H1 (cell line): ENCODE data around the gene LARP4B. TPM values are rescaled to one million over a fixed set of nuclear protein-coding genes. Genes with fewer than 3 reads are reported as not detected.

Experiments used
- CTCF ChIA-PET: fragments of 300-600 bp; sonication (Branson Sonifier 250); formaldehyde crosslinking; loops from one replicate; lab custom pipeline; 2021; ENCODE audit not compliant: partially characterized antibody; lab: Charles Lee
- POLR2A ChIA-PET: fragments of 300-600 bp; sonication (Branson Sonifier 250); formaldehyde crosslinking; loops from one replicate; lab custom pipeline; 2021; ENCODE audit warnings: inconsistent platforms; ENCODE audit not compliant: partially characterized antibody; lab: Charles Lee
- DNase-seq, 2 experiments: peaks; one replicate each; pipeline versions ENCODE4 v3.0.0 to v3.0.0-alpha.2; 2010 to 2022; ENCODE audit warnings: low spot score in 2 of 2, low read depth in 1 of 2, mixed read lengths in 1 of 2
- FAIRE-seq: peaks from 2 replicates; lab custom pipeline; 2011; peaks lifted over from hg19 to GRCh38; lab: Jason Lieb, UNC
- H2AFZ ChIP-seq: 2 replicates; pipeline ENCODE4 v1.8.1; 2012; ENCODE audit warnings: low read length, inconsistent platforms
- H2AK5ac ChIP-seq: 2 replicates; pipeline ENCODE4 v1.6.1; 2013; ENCODE audit warnings: low read depth, low read length
- H2BK120ac ChIP-seq: replicated peaks from 2 replicates; pipeline ENCODE3; 2013; ENCODE audit warnings: low read depth, low read length, inconsistent platforms
- H2BK12ac ChIP-seq: 2 replicates; pipeline ENCODE4 v1.6.1; 2013; ENCODE audit warnings: low read depth, low read length
- H2BK15ac ChIP-seq: 2 replicates; pipeline ENCODE4 v1.6.1; 2013; ENCODE audit warnings: low read length
- H2BK20ac ChIP-seq: 2 replicates; pipeline ENCODE4 v1.6.1; 2013; ENCODE audit warnings: low read length
- H2BK5ac ChIP-seq: 2 replicates; pipeline ENCODE4 v1.6.1; 2013; ENCODE audit warnings: low read depth, low read length
- H3K14ac ChIP-seq: 2 replicates; pipeline ENCODE4 v1.6.1; 2013; ENCODE audit warnings: inconsistent platforms; ENCODE audit not compliant: insufficient read length
- H3K18ac ChIP-seq: 2 replicates; pipeline ENCODE4 v1.6.1; 2013; ENCODE audit warnings: low read length; ENCODE audit errors: extremely low read depth
- H3K23ac ChIP-seq: 2 replicates; pipeline ENCODE4 v1.6.1; 2013; ENCODE audit warnings: inconsistent platforms; ENCODE audit not compliant: insufficient read length
- H3K23me2 ChIP-seq: 2 replicates; pipeline ENCODE4 v1.6.1; 2013; ENCODE audit warnings: low read depth, low read length
- H3K27ac ChIP-seq: 2 replicates; pipeline ENCODE4 v1.6.1; 2011; ENCODE audit warnings: low read depth, low read length, inconsistent platforms
- H3K27me3 ChIP-seq, 4 experiments: replicated peaks in 1 of 4; 1 replicate in 1 of 4; 2 replicates in 3 of 4; pipeline versions ENCODE4 v1.6.1 to v1.8.1; 2011 to 2013; ENCODE audit warnings: low read length in 3 of 4, mild to moderate bottlenecking in 3 of 4, inconsistent platforms in 2 of 4, mixed read lengths in 2 of 4, moderate library complexity in 1 of 4; ENCODE audit not compliant: control insufficient read depth in 3 of 4, insufficient read depth in 3 of 4; ENCODE audit errors: extremely low read depth in 1 of 4
- H3K36me3 ChIP-seq, 4 experiments: 2 replicates each; pipeline versions ENCODE4 v1.6.1 to v1.8.1; 2011 to 2013; ENCODE audit warnings: mild to moderate bottlenecking in 4 of 4, low read length in 3 of 4, moderate library complexity in 2 of 4, control low read depth in 1 of 4, inconsistent platforms in 1 of 4; ENCODE audit not compliant: insufficient read depth in 4 of 4, control insufficient read depth in 2 of 4
- H3K4ac ChIP-seq: replicated peaks from 2 replicates; pipeline ENCODE3; 2013; ENCODE audit warnings: low read length, low read depth, mixed read lengths, inconsistent platforms; ENCODE audit not compliant: insufficient read length
- H3K4me1 ChIP-seq, 4 experiments: replicated peaks in 1 of 4; 1 replicate in 1 of 4; 2 replicates in 3 of 4; pipeline versions ENCODE4 v1.6.1 to v1.8.1; 2011 to 2013; ENCODE audit warnings: low read length in 3 of 4, inconsistent platforms in 2 of 4, mixed read lengths in 1 of 4; ENCODE audit not compliant: insufficient read depth in 4 of 4, control insufficient read depth in 3 of 4
- H3K4me2 ChIP-seq, 2 experiments: 2 replicates each; pipeline versions ENCODE4 v1.6.1 to v1.8.1; 2011 to 2013; ENCODE audit warnings: low read depth in 2 of 2, low read length in 2 of 2, control low read depth in 1 of 2, inconsistent platforms in 1 of 2, mild to moderate bottlenecking in 1 of 2; ENCODE audit not compliant: insufficient read depth in 1 of 2
- H3K4me3 ChIP-seq, 4 experiments: fragments of 200-600, 300-600 bp in 1 of 4; sonication (generic), shearing (Covaris generic), sonication (Bioruptor Twin) in 1 of 4; 2 replicates each; pipeline versions ENCODE4 v1.5.1 to v1.8.1; 2011 to 2016; ENCODE audit warnings: low read length in 4 of 4, low read depth in 3 of 4, control low read depth in 2 of 4, inconsistent platforms in 2 of 4, mild to moderate bottlenecking in 2 of 4, mixed read lengths in 1 of 4, moderate library complexity in 1 of 4; ENCODE audit not compliant: insufficient read depth in 2 of 4; ENCODE audit errors: extremely low read depth in 1 of 4
- H3K56ac ChIP-seq: replicated peaks from 2 replicates; pipeline ENCODE3; 2013; ENCODE audit warnings: low read depth, mild to moderate bottlenecking, mixed read lengths, low read length, inconsistent platforms; ENCODE audit not compliant: insufficient read length
- H3K79me1 ChIP-seq: 2 replicates; pipeline ENCODE4 v1.6.1; 2013; ENCODE audit warnings: low read depth, low read length, control low read depth
- H3K79me2 ChIP-seq, 2 experiments: 2 replicates each; pipeline versions ENCODE4 v1.6.1 to v1.8.1; 2012 to 2013; ENCODE audit warnings: low read length in 2 of 2, mild to moderate bottlenecking in 2 of 2, inconsistent platforms in 1 of 2; ENCODE audit not compliant: insufficient read depth in 2 of 2, control insufficient read depth in 1 of 2
- H3K9ac ChIP-seq, 4 experiments: replicated peaks in 1 of 4; 1 replicate in 1 of 4; 2 replicates in 3 of 4; pipeline versions ENCODE4 v1.6.1 to v1.8.1; 2011 to 2013; ENCODE audit warnings: low read depth in 3 of 4, low read length in 3 of 4, control low read depth in 2 of 4, mild to moderate bottlenecking in 2 of 4, moderate library complexity in 2 of 4, inconsistent platforms in 1 of 4; ENCODE audit errors: extremely low read depth in 1 of 4
- H3K9me3 ChIP-seq, 2 experiments: 2 replicates each; pipeline versions ENCODE4 v1.6.1 to v1.8.1; 2012 to 2013; ENCODE audit warnings: mild to moderate bottlenecking in 2 of 2, moderate library complexity in 2 of 2, control low read depth in 1 of 2, inconsistent platforms in 1 of 2, low read depth in 1 of 2, low read length in 1 of 2, mixed read lengths in 1 of 2; ENCODE audit not compliant: insufficient read depth in 2 of 2
- H4K20me1 ChIP-seq, 2 experiments: replicated peaks in 1 of 2; 2 replicates each; pipeline versions ENCODE3 to v1.8.1; 2011 to 2013; ENCODE audit warnings: inconsistent platforms in 2 of 2, low read length in 2 of 2, mild to moderate bottlenecking in 1 of 2; ENCODE audit not compliant: insufficient read depth in 2 of 2, control insufficient read depth in 1 of 2
- H4K5ac ChIP-seq: 2 replicates; pipeline ENCODE4 v1.6.1; 2013; ENCODE audit warnings: low read length, low read depth, mixed read lengths, inconsistent platforms; ENCODE audit not compliant: insufficient read length
- H4K8ac ChIP-seq: 2 replicates; pipeline ENCODE4 v1.8.0; 2013; ENCODE audit warnings: mild to moderate bottlenecking, moderate library complexity, low read length, inconsistent platforms; ENCODE audit not compliant: insufficient read depth; ENCODE audit errors: extremely low read depth
- H4K91ac ChIP-seq: replicated peaks from 2 replicates; pipeline ENCODE3; 2013; ENCODE audit warnings: low read length, mixed read lengths, inconsistent platforms; ENCODE audit not compliant: insufficient read length
- ATF3 ChIP-seq: IDR thresholded peaks from 2 replicates; pipeline ENCODE4 v1.6.1; 2011; ENCODE audit warnings: low read depth, mild to moderate bottlenecking, low read length; ENCODE audit not compliant: insufficient read depth
- BACH1 ChIP-seq: IDR thresholded peaks from 2 replicates; pipeline ENCODE4 v1.6.1; 2012; ENCODE audit warnings: low read length, improper control_type of control experiment
- CBX5 ChIP-seq: fragments of 300-800, 300-1000 bp; sonication (generic); IDR thresholded peaks from 2 replicates; pipeline ENCODE4 v1.7.1; 2016; ENCODE audit warnings: antibody characterized with exemption, low read length, low read depth
- CEBPB ChIP-seq: IDR thresholded peaks from 2 replicates; pipeline ENCODE4 v1.6.1; 2012; ENCODE audit warnings: low read depth, low read length
- CHD1 ChIP-seq: IDR thresholded peaks from 2 replicates; pipeline ENCODE4 v1.6.1; 2012; ENCODE audit warnings: low read depth, low read length, improper control_type of control experiment
- CTCF ChIP-seq, 3 experiments: IDR thresholded peaks; 1 replicate in 2 of 3; 2 replicates in 1 of 3; pipeline versions ENCODE4 v1.5.1 to v1.6.1; 2011; ENCODE audit warnings: low read length in 3 of 3, mild to moderate bottlenecking in 3 of 3, inconsistent platforms in 2 of 3, low read depth in 1 of 3, moderate library complexity in 1 of 3; ENCODE audit not compliant: insufficient read depth in 1 of 3; ENCODE audit errors: control extremely low read depth in 1 of 3
- E2F6 ChIP-seq: IDR thresholded peaks from 2 replicates; pipeline ENCODE4 v1.6.1; 2012; ENCODE audit warnings: inconsistent platforms
- EP300 ChIP-seq, 2 experiments: IDR thresholded peaks; 1 replicate in 1 of 2; 2 replicates in 1 of 2; pipeline ENCODE4 v1.6.1; 2011 to 2012; ENCODE audit warnings: low read depth in 2 of 2, low read length in 2 of 2, mild to moderate bottlenecking in 2 of 2, borderline replicate concordance in 1 of 2, inconsistent platforms in 1 of 2, moderate library complexity in 1 of 2
- FOSL1 ChIP-seq: IDR thresholded peaks from 2 replicates; pipeline ENCODE4 v1.6.1; 2011; ENCODE audit warnings: mild to moderate bottlenecking, low read depth, low read length, moderate library complexity; ENCODE audit not compliant: insufficient read depth
- JUND ChIP-seq: IDR thresholded peaks from 2 replicates; pipeline ENCODE4 v1.6.1; 2011; ENCODE audit warnings: mild to moderate bottlenecking, improper control_type of control experiment, low read length
- SP4 ChIP-seq: IDR thresholded peaks from 2 replicates; pipeline ENCODE4 v1.6.1; 2012; ENCODE audit warnings: low read length, inconsistent platforms
- WGBS, 2 experiments: shearing (Covaris generic) in 1 of 2; methylation state at CpG; one replicate each; pipeline versions ENCODE4 v1.1.6 to v1.1.7; 2013 to 2015; ENCODE audit warnings: low lambda C conversion rate in 2 of 2, mixed read lengths in 2 of 2, inconsistent platforms in 1 of 2, low coverage in 1 of 2, missing lambda C conversion rate in 1 of 2; ENCODE audit not compliant: insufficient replicate concordance in 2 of 2, insufficient coverage in 1 of 2, insufficient read length in 1 of 2; ENCODE audit errors: extremely low coverage in 1 of 2, missing lambda C conversion rate in 1 of 2; 5-methylcytosine and 5-hydroxymethylcytosine counted together
- polyA plus RNA-seq, 7 experiments: library from polyadenylated mRNA; depleted of rRNA in 3 of 7; stranded (reverse) in 5 of 7; unstranded in 2 of 7; fragments of >200 nt in 5 of 7; fragments of 200-250 nt in 2 of 7; gene quantifications; 1 replicate in 5 of 7; 2 replicates in 1 of 7; 4 replicates in 1 of 7; pipeline versions ENCODE4 v1.2.1 to v1.2.3, GENCODE V29; 2011 to 2013; ENCODE audit warnings: missing spikeins in 2 of 7, mixed read lengths in 2 of 7
- total RNA-seq: library from RNA; stranded (reverse); fragmentation: NEBNext Ultra II Directional; extraction: Animal tissue kit (Norgen Biotek cat#: 25700); gene quantifications from 2 replicates; pipeline ENCODE4 v1.2.1, GENCODE V29; 2021

LARP4B gene
- total and polyA plus RNA-seq, 2 of the 8 experiments (the other 6 are each of a cell fraction or from before 2014, with no cell fraction given) = 20.1 to 78.6 TPM

GRCh38 chr10:976316-976715 is 44.8 kb upstream of the LARP4B start:
- H3K14ac ChIP-seq = no peak overlapping the region
- H3K4me2 ChIP-seq = no peak overlapping the region
- peaks cover 0 to 10% (median 3%) of the 10 kb centered on the region in 4 experiments; a peak in 4 of 7 replicates for H3K4me1 ChIP-seq
- no peaks in the 10 kb centered on the region for H3K27me3 ChIP-seq
- no peaks in the 10 kb centered on the region for H3K23me2 ChIP-seq
- DNase-seq = no peak
- CTCF ChIA-PET = no interaction called here
- H3K4me3 ChIP-seq = no peak overlapping the region
- peaks cover 23 to 27% of the 10 kb centered on the region in 2 experiments for H3K9me3 ChIP-seq
- H3K9ac ChIP-seq = no peak overlapping the region; a peak in 1 of 7 replicates
- H3K79me1 ChIP-seq = no peaks in the 10 kb centered on the region
- H3K18ac ChIP-seq = no peak overlapping the region
- H2AK5ac ChIP-seq = no peak overlapping the region
- POLR2A ChIA-PET = no interaction called here
- no peak overlapping the region for H3K56ac ChIP-seq
- no peak overlapping the region; the same call in 1 of the 2 replicates for H2BK5ac ChIP-seq
- no peak overlapping the region for H3K4ac ChIP-seq
- no peaks in the 10 kb centered on the region for H4K20me1 ChIP-seq
- no peak overlapping the region for H4K91ac ChIP-seq
- no peak for FAIRE-seq
- H2BK20ac ChIP-seq = no peak overlapping the region
- H4K5ac ChIP-seq = no peak overlapping the region
- no peak overlapping the region for H2BK15ac ChIP-seq
- H2BK120ac ChIP-seq = no peak overlapping the region
- WGBS, 2 experiments = 95% methylated on average over 22 of the region's 22 CpGs; no CpG with 5 or more reads in 1 of the 2 experiments
- H2BK12ac ChIP-seq = no peak overlapping the region
- no peaks in the 10 kb centered on the region for H3K79me2 ChIP-seq
- H4K8ac ChIP-seq = no peak overlapping the region
- no peak overlapping the region for H2AFZ ChIP-seq
- H3K23ac ChIP-seq = no peak overlapping the region
- no peak overlapping the region for H3K27ac ChIP-seq
- peaks cover 0 to 4% (median 0%) of the 10 kb centered on the region in 4 experiments; a peak in 1 of 8 replicates for H3K36me3 ChIP-seq
- TF ChIP-seq E2F6 (no peak), CEBPB (no peak; the same call in 1 of the 2 replicates), CHD1 (no peak), EP300 (IDR thresholded peaks at IDR 0.05; ENCODE audit: borderline replicate concordance in 1 of 2, low read depth in 2 of 2, low read length in 2 of 2) (no peak), JUND (no peak), BACH1 (no peak), ATF3 (no peak), SP4 (no peak), CTCF (IDR thresholded peaks at IDR 0.05; ENCODE audit: control extremely low read depth in 1 of 3, insufficient read depth in 1 of 3, low read depth in 1 of 3, low read length in 3 of 3) (no peak), CBX5 (no peak), FOSL1 (no peak)
